Muscle layer of duodenum (tissue), 2 donors: Measurements from ENCODE around the gene SMG6.

Experiments used
- H3K27ac ChIP-seq: one replicate; pipeline ENCODE4 v1.7.0; 2013; ENCODE audit warnings: mild to moderate bottlenecking, low read length
- H3K27me3 ChIP-seq: one replicate; pipeline ENCODE4 v1.7.0; 2013; ENCODE audit warnings: low read depth, mild to moderate bottlenecking, control low read depth, low read length
- H3K36me3 ChIP-seq, 2 donors: one replicate each; pipeline ENCODE4 v1.7.0; 2013; ENCODE audit warnings: low read length in 2 of 2, control low read depth in 1 of 2, mild to moderate bottlenecking in 1 of 2; ENCODE audit not compliant: insufficient read depth in 2 of 2, control insufficient read depth in 1 of 2
- H3K4me1 ChIP-seq, 2 donors: one replicate each; pipeline ENCODE4 v1.7.0; 2013; ENCODE audit warnings: low read length in 2 of 2, mild to moderate bottlenecking in 2 of 2, control low read depth in 1 of 2, moderate library complexity in 1 of 2; ENCODE audit not compliant: insufficient read depth in 2 of 2, control insufficient read depth in 1 of 2
- H3K4me3 ChIP-seq, 2 donors: one replicate each; pipeline ENCODE4 v1.7.0; 2013; ENCODE audit warnings: low read length in 2 of 2, low read depth in 1 of 2, mild to moderate bottlenecking in 1 of 2
- H3K9me3 ChIP-seq, 2 donors: one replicate each; pipeline ENCODE4 v1.7.0; 2013; ENCODE audit warnings: low read length in 2 of 2, control low read depth in 1 of 2, mild to moderate bottlenecking in 1 of 2; ENCODE audit not compliant: control insufficient read depth in 1 of 2
- donor health status: healthy.

SMG6 gene

DNA sequence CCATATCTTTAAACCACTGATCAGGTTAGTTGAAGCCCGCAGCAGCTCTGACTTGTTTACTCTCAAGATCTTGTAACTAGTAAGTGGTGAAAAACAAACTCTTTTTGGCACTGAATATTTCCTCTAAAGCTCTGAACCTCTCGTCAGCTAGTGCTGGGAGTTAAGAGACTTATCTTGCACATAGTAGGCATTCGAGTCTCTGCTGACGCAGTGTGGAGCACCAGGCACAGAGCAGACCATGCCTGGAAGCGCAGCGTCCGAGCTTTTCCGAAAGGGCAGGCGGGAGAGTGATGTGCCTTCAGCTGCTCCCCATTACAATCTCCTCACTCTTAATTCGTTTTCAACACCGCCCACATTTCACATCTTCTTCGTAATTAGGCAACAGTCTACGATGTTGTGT, 63.0 kb downstream of the SMG6 start:
- no peaks in the 10 kb centered on the region for H3K27me3 ChIP-seq
- H3K9me3 ChIP-seq = no peaks in the 10 kb centered on the region
- H3K36me3 ChIP-seq = peaks cover 0 to 16% of the 10 kb centered on the region in 2 donors
- no peak overlapping the region for H3K4me3 ChIP-seq
- H3K27ac ChIP-seq = peak overlapping the region; percentile 74
- peaks cover 8 to 24% of the 10 kb centered on the region in 2 donors for H3K4me1 ChIP-seq

DNA sequence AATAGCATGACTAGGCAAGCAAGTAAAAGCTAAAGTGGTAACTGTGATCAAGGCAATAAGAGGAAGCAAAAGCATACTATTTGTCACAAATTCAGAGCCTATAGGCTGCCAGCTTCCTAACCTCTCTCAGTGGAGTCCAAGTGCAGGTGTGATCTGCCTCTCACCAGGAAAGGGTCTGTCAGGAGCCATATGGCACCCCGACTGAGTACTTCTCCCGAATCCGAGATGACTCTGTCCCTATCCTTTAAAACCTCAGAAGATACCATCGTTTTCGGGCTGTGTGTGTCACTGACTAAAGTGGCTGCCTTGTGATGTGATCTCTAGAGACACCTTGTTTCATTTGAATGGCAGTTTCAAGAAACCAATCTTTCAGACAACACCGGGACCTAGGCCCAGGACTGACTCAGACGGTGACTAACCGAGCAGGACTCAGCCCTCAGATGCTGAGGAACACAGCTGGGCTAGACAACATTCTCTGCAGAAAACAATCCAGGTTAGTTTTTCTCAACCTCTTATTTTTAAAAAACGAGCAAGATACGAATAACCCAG, 63.6 kb downstream of the SMG6 start:
- H3K4me3 ChIP-seq = no peak overlapping the region
- H3K36me3 ChIP-seq = peaks cover 0 to 22% of the 10 kb centered on the region in 2 donors
- H3K27me3 ChIP-seq = no peaks in the 10 kb centered on the region
- H3K9me3 ChIP-seq = no peaks in the 10 kb centered on the region
- H3K4me1 ChIP-seq = peaks cover 8 to 22% of the 10 kb centered on the region in 2 donors
- H3K27ac ChIP-seq = peak overlapping the region; percentile 74

DNA sequence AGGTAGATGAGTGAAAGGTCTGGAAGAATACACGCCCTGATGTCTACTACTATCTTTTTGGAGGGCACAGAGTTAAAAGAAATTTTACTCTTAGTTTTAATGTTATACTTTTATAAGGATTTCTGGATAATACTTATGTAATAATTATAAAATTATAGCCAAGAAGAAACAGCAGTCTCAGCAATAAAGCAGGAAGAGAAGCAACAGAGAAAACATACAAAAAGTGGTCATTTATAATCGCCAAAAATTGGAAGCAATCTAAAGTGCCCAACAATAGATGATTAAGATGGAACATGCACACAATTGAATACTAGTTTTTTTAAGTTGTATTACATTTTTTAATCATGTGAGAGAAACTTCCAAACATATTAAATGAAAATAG, 64.4 kb downstream of the SMG6 start:
- Histone ChIP-seq H3K4me1 (peaks cover 8 to 20% of the 10 kb centered on the region in 2 donors), H3K36me3 (peaks cover 0 to 25% of the 10 kb centered on the region in 2 donors), H3K27ac (peak overlapping the region; percentile 87), H3K4me3 (no peak overlapping the region), H3K27me3 (no peaks in the 10 kb centered on the region), H3K9me3 (no peaks in the 10 kb centered on the region)

DNA sequence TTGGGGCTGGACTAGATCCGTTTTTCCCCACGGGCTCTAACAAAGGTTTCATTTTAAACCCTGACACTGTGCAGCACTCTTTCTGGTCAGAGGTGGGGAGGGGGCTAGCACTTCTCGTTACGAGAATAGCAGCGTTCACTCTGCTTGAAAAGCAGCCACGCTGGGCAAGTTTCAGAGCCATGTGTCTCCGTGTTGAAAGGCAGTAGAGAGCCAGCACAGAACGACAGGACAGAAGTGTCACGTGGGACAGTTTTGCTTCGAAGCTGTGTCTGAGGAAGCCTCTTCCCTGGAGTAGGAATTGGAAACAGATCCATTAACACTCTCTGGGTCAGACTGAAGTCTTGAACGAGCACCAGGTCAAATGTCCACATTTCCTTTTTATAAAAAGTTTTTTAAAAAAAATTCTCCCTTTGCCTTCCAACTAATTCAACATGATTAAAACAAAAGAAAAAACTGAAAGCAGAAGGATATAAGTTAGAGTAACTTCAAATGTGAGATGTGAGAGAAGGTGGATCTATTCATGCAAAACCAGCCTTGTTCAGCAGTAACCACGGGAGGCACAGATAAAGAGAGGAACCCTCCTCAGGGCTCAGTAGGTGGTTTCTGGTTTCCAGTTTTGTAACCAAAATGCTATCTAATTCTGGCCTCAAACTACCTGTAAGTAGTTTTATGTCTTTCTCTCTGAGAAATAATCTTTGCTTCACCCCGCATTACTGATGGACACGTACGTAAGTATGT, 65.0 kb downstream of the SMG6 start:
- Histone ChIP-seq H3K4me3 (peak overlapping the region in 1 of 2 donors; percentile 19), H3K9me3 (no peaks in the 10 kb centered on the region), H3K4me1 (peaks cover 8 to 20% of the 10 kb centered on the region in 2 donors), H3K27me3 (no peaks in the 10 kb centered on the region), H3K27ac (peak overlapping the region; percentile 87), H3K36me3 (peaks cover 0 to 21% of the 10 kb centered on the region in 2 donors)

DNA sequence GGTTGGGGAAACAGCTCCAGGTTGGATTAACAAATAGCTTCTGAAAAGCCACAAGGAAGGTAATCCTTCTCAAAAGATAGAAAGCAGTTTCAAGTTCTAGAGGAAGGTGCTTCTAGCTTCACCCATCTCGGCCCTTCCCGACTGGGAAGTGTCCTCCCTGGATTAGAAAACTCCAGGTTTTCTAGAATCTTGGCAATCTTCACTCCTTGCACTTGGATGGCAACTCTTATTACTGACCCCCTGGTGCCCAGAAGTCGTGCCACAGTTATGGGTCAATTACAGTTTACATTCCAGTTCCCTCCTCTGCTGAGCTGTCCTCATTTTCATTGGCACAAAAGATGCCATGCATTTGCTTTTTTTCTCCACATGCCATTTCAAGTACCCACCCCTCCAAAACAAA, 65.6 kb downstream of the SMG6 start:
- H3K4me1 ChIP-seq = peaks cover 8 to 20% of the 10 kb centered on the region in 2 donors
- H3K9me3 ChIP-seq = no peaks in the 10 kb centered on the region
- no peaks in the 10 kb centered on the region for H3K27me3 ChIP-seq
- H3K27ac ChIP-seq = peak overlapping the region; percentile 87
- H3K36me3 ChIP-seq = peaks cover 0 to 16% of the 10 kb centered on the region in 2 donors
- H3K4me3 ChIP-seq = peak overlapping the region in 1 of 2 donors; percentile 19

DNA sequence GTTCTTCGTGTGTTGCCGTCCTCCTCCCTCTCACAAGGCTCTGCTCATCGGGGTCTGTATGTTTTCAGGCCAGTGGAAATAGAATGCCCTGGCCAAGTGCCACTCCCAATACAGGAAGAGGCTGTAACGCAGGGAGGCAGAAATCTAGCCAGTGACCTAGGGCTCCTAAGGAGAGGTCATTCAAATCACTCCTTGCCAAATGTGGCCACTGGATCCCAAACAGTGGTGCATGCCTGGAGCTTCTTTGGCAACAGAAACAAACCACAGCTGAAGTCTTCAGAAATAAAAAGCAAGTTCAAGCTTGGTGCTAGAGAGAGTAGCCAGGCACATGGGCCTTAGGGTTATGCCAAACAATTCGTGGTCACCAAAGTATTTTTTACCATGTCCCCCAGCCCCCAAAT, 66.1 kb downstream of the SMG6 start:
- Histone ChIP-seq H3K36me3 (peaks cover 0 to 13% of the 10 kb centered on the region in 2 donors), H3K27me3 (no peaks in the 10 kb centered on the region), H3K9me3 (no peaks in the 10 kb centered on the region), H3K27ac (peak overlapping the region; percentile 87), H3K4me1 (peaks cover 8 to 20% of the 10 kb centered on the region in 2 donors), H3K4me3 (peak overlapping the region in 1 of 2 donors; percentile 19)

DNA sequence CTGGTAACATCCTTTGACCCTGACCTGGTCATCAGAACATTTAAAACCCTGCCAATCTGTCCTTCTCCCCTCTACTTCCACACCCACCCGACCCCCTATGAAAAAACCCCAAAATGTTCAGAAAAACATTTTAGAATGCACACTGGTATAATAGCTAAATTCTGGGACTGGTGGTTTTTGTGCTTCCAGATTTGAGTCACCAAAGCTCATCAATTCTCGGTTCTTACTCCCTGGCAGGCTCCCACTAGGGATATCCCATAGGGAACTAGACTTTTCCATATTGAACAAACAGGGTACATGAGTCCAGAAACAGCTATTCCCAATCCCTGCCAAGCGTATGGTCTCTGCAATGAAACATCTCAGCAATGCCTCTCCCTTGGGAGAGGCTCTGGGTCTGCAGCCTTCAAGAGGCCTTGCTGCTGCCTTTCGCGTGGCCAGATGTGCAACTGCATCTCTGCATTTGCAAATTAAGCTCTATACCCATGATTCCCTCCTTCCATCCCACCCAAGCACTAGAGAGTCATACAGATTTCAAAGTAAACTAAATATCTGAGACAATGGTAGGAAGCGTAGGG, 67.7 kb downstream of the SMG6 start:
- peaks cover 8 to 27% of the 10 kb centered on the region in 2 donors for H3K4me1 ChIP-seq
- H3K9me3 ChIP-seq = no peaks in the 10 kb centered on the region
- peaks cover 0 to 13% of the 10 kb centered on the region in 2 donors for H3K36me3 ChIP-seq
- H3K4me3 ChIP-seq = no peak overlapping the region
- H3K27ac ChIP-seq = peak overlapping the region; percentile 54
- no peaks in the 10 kb centered on the region for H3K27me3 ChIP-seq

DNA sequence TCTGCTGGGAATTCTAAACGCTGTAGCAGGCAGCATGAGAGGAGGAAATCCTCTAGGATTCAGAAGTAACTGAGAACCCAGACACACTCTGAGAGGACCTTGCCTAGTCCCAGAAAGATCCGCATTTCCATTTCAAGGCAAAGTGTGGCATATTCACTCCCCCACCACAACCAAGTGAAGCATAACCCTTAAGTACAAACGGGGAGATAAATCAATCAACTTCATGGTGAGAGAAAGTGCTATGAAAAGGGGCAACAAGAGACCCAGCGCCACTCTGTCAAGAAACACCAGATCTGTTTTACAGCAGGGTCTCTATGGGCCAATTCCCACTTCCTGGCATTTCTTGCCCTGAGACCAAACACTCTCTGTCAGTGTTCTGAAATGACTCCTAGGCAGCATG, 68.3 kb downstream of the SMG6 start:
- H3K27me3 ChIP-seq = no peaks in the 10 kb centered on the region
- H3K4me1 ChIP-seq = peaks cover 8 to 27% of the 10 kb centered on the region in 2 donors
- peak overlapping the region; percentile 54 for H3K27ac ChIP-seq
- H3K36me3 ChIP-seq = peaks cover 0 to 13% of the 10 kb centered on the region in 2 donors
- H3K9me3 ChIP-seq = no peaks in the 10 kb centered on the region
- H3K4me3 ChIP-seq = no peak overlapping the region

DNA sequence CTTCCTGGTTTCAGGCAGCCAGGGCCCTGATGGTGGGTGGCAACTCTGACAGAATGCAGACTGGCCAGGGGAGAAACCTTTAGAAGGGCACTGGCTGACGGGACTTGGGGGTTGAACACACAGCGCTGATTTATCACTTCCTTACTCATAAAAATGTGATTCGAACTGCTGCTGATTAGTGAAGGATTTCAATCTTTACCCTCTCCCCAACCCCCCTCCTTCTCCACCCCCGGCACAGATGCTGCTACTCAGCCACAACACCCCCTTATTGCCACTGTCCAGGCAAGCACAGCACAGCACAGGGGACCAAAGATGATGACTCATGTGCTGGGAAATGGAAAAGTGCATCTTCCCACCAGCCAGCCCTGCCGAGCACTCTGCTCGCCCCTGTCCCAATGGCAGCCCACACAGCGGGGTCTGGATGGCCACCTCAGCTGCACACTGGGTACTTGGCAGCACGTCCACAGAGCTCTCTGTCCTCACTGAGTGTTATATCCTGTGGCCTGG, 70.1 kb downstream of the SMG6 start:
- peaks cover 0 to 12% of the 10 kb centered on the region in 2 donors for H3K36me3 ChIP-seq
- H3K27ac ChIP-seq = peak overlapping the region; percentile 21
- H3K4me1 ChIP-seq = peaks cover 8 to 27% of the 10 kb centered on the region in 2 donors

DNA sequence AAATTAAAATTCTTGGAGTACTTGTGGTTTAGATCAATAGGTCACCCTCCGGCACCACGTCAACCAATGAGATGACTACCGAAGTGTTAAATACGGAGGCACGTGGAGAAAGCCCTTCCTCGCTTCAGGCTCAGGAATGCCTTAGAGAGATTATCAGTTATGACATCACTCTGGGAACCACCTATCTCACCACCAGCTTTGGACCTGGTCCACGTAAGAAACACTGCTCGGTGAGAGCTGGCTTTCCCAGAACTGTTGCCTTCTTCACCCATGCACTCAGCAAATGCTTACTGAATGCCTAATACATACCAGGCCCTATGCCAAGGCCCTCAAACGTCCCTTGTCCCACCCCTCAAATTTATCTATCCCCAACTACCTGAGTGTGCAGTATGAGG, 71.3 kb downstream of the SMG6 start:
- Histone ChIP-seq H3K36me3 (peaks cover 0 to 10% of the 10 kb centered on the region in 2 donors), H3K4me3 (no peak overlapping the region), H3K4me1 (peaks cover under 1 to 15% of the 10 kb centered on the region in 2 donors), H3K27ac (peak overlapping the region; percentile 21), H3K27me3 (no peaks in the 10 kb centered on the region), H3K9me3 (no peaks in the 10 kb centered on the region)

More for the DNA sequence above, 70.1 kb downstream of the SMG6 start:
- no peaks in the 10 kb centered on the region for H3K27me3 ChIP-seq
- no peaks in the 10 kb centered on the region for H3K9me3 ChIP-seq
- H3K4me3 ChIP-seq = no peak overlapping the region

DNA sequence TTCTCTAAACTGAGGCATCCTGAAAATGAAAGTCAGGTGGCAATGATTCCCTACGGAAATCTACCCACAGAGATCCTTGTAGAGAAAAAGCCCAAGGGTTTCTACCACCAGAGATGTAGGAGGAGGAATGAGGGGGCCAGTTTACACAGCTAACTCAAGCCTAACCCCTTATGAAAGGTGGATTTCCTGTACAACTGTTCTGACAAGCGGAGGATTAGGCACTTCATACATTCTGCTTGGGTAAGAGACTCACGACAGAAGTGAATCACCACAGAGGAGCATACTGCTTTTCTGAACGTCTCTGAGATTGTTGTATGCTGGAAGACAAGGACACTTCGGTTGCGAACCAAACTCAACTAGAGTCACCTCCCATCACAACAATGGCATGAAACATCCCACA, 72.7 kb downstream of the SMG6 start:
- H3K4me3 ChIP-seq = no peak overlapping the region
- peaks cover 0 to 10% of the 10 kb centered on the region in 2 donors for H3K36me3 ChIP-seq
- no peaks in the 10 kb centered on the region for H3K9me3 ChIP-seq
- peaks cover 0 to 7% of the 10 kb centered on the region in 2 donors for H3K4me1 ChIP-seq
- H3K27ac ChIP-seq = peak overlapping the region; percentile 21
- H3K27me3 ChIP-seq = no peaks in the 10 kb centered on the region
